COR-L47 (cell line): ENCODE measurements around the gene VCP.
"Not testable (repeated sequence)": the region's sequence is repeated elsewhere in the genome, so short reads cannot be mapped to it uniquely, and the experiment has no call there.

ENCODE experiments used
- DNase-seq: peaks from one replicate; lab custom pipeline; 2025; lab: John Stamatoyannopoulos, UW

The VCP gene

DNA sequence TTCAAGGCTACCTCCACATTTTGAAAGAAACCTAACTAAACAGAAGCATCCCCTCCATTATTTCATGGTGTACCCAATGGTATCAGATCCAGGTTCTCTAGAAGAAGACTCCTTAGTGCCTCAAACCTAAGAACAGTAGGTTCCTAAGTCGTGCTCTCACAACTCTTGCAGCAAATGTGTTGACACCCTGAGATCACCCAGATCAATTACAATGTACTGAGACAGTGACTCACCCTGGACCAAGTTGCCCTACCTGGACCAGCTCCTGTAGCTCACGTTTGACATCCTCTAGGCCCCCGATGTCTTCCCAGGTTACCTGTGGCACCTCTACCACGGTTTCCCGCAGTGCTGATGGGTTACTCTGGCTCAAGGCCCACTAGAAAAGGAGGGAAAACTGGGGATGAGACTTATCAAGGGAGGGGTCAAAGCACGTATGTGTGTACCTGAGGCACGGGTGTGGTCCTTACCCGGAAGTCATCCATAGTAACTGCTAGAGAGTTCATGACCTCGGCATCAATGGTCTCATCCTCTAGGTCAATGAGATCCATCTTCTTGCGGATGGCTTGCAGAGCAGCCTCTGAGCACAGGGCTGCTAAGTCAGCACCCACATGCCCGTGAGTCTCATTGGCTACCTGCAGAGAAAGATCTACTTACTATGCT lies 11.7 kb downstream of the VCP start:
- no peak for DNase-seq

DNA sequence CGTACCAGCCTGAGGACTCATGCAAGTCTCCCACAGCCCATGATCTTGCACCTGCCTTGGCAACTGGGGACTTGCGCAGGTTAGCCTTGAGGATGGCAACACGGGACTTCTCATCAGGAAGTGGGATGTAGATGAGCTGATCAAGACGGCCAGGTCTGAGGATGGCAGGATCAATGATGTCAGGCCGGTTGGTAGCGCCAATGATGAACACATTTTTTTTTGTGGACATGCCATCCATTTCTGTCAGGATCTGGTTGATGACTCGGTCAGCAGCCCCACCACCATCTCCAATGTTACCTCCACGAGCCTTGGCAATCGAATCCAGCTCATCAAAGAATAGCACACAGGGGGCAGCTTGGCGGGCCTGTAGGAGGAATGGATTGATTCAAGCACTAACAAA lies 13.0 kb downstream of the VCP start:
- DNase-seq: no peak

DNA sequence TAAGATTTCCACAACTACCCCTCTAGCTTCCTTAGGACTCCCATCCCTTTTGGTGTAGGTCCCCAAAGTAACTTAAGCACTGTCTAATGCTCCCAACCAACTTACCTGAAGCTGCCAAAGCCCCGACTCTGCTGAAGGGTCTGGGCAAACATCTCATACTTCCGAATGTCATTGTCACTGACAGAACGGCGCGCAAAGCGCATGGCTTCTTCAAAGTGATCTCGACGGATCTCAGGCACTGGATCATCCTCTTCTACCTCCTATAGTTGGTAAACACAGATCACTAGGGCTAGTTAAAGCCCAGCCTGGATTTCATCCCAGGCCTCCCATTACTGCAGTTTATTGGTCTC lies 15.2 kb downstream of the VCP start:
- no peak for DNase-seq

DNA sequence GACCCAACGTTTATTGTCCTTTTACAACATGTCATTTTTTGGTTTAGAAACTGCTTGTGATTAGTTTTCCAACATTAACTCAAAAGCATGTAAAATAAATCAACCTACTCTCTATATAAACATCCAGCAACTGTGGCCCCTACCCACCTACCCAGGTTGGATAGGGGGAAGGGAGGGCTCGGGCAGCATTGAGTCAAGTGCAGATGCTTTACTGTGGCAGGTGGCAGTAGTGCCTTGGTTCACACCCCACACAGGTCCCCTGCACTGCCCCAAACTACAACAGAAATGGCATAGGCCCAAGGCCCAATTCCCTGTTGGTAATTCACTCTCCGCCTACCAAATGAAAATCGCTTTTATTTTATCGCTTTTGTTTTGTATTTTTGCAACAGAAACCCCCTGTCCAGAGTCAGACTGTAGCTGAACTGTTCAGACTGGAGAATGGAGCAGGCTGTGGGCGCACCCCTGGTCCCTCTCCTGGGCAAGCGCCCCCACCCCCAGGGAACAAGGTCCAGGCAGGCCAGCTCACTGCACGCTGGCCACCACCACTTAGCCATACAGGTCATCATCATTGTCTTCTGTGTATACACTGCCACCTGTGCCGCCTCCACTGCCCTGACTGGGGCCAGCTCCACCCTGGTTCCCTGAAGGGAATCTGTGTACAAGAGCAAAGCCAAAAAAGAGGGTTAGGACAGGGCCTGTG lies 15.7 kb downstream of the VCP start:
- no peak for DNase-seq

DNA sequence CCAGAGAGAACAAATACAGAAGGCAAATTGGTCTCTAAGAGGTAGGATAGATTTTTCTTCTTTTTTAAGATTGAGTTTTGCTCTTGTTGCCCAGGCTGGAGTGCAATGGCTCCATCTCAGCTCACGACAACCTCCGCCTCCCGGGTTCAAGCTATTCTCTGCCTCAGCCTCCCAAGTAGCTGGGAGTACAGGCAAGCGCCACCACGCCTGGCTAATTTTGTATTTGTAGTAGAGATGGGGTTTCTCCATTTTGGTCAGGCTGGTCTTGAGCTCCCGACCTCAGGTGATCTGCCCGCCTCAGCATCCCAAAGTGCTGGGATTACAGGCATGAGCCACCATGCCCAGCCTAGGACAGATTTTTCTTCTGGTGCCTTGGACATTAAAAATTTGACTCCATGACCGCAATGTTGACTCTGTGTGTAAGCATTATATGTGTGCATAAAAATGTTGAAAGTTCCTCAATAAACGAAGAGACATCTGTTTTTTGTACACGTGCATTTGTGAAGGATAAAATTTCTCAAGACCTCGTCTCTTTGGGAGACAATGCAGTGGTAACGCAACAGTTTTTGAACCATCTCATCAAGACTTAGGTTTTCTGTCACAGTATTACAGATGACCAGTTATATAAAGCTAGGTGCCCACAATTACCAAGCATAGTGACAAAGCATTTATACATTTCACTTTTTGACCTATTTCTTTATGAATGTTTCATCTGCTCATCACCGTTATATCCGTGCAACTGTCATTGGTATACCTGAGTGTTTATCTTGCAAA lies 17.4 kb downstream of the VCP start:
- DNase-seq: no peak

DNA sequence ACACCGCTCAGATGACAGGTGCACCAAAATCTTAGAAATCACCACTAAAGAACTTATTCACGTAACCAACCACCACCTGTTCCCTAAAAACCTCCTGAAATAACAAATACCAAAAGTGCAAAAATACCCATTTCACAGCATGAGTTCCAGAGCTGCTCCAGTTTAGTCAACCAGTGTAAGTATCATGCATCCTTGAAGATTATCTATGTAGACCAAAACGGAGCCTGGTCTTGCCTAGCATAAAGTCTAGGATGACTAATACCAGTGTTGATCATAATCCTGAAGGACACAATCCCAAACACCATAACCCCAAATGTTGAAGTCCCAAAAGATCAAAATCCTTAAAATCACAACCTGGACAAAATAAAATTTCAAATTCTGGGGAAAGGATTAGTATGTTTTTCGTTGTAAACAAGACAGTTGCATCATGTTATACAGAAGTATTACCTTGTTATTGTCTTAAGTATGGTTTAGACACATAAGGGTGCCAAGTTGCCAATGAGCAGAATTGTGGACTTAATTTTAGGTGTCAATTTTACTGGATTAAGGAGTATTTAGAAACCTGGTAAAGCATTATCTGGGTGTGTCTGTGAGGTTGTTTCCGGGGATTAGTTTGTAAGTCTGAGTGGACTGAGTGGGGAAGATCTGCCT lies 18.1 kb downstream of the VCP start:
- no peak for DNase-seq

DNA sequence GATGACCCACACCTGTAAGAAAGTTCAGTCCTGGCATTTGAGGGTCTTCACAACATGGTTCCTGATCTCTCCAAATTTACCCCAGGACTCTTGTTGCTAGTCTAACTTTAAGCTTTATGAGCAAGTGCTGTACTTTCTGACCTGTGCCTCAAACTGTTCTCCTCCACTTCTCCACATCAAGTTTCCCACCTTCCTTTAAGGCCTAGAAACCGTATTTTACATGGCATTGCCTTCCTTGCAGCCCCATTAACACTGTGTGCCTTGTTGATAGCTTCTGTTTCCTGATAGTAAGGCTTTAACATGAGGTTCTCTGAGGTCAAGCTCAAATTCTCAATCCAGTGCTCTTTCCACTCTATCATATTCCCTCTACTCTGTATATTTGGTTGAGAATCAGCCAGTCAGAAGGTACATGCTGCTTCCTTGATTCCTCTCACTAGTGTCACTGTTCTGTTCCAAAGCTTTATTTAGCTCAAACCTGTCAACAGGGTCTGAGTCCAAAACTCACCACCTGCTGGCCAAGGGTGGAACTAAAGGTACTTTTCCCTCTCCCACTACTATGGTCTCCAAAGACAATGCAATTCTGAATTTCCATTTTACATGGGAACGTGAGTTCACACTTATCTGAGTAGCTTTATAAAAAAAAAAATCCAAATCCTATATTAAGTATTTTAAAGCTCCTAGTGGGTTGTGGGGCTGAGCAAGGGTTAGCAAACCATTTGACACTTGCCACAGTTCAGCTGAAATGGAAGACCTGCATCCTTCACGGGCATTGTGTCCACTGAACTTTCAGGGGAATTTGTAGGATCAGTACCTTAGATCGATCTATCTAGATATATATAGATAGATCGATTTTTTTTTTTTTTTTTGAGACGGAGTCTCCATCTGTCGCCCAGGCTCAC lies 21.1 kb downstream of the VCP start:
- peak; percentile 45 for DNase-seq

DNA sequence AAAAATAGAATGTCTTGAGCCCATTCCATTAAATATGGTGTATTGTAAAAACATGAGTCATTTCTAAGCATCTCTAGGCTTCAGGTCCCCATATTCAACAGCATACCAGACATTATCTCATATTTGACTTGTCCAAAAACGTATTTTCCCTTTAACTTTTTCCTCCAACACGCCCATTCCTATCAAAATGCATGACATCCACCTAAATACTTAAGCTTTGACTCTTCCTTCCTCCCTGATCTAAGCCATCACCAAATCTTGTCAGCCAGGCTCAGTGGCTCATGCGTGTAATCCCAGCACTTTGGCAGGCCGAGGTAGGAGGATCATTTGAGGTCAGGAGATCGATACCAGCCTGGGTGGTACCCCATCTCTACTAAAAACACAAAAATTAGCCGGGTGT lies 23.9 kb downstream of the VCP start:
- DNase-seq: no peak

DNA sequence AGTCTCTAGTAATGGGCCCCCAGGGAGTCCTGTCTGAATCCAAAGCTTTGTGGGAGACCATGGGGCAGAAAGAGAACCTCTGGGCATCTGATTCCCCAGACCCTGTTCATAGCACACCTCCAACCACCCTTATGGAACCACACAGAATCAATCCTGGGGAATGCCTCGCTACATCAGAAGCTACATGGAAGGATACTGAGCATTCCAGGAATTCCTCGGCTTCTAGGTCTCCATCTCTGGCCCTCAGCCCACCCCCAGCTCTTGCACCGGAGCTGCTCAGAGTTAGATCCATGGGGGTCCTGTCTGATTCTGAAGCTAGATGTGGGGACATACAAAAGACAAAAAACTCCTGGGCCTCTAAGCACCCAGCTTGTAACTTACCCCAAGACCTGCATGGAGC lies 28.4 kb downstream of the VCP start:
- no peak for DNase-seq

DNA sequence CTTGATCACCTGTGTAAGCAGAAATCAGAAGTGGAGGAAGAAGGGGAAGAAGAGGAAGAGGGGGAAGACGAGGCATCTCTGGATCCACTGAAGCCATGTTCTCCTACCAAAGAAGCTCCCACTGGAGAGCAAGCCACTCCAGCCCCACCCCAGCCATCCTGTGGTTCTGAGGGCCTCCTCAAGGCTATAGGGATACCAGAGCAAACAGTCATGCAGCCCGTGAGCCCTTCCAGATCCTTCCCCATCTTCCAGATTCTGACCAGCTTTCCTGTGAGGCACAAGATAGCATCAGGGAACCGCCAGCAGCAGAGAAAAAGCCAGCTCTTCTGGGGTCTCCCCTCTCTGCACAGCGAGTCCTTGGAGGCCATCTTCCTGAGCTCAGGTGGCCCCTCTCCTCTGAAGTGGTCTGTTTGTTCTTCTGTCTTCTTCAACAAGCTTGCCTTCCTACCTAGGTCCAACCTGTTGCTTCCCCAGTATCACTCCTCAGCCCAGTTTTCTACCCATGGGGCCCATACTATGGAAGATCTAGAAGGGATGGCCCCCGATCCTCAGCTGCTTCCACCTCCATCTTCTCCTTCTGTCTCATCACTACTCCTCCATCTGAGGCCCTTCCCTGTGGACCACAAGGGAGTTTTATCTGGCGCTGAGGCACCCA lies 29.4 kb downstream of the VCP start:
- DNase-seq: no peak

DNA sequence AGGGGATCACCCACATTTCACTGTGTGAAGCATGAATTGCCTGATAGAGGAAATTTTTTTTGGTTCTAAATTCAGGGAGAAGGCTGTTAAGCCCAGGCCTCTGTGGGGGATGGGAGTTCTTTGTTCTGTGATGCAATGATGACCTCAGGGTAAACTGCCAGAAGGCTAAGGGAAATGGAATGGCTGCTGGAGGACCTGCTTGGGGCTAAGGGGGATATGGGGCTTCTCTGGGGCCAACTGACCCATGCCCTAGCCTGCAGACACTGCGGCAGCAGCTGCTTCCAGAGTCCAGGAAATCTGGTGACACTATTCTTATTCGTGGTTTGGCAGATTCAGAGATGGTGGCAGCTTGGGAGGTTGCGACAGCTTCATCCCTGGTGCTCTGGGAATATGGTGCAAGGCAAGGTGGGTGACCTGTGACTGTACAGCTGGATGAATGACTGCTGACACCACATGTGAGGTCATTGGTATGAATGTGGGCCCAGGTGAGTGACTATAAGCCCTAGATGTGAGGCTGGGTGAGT lies 30.3 kb downstream of the VCP start:
- DNase-seq: no peak

DNA sequence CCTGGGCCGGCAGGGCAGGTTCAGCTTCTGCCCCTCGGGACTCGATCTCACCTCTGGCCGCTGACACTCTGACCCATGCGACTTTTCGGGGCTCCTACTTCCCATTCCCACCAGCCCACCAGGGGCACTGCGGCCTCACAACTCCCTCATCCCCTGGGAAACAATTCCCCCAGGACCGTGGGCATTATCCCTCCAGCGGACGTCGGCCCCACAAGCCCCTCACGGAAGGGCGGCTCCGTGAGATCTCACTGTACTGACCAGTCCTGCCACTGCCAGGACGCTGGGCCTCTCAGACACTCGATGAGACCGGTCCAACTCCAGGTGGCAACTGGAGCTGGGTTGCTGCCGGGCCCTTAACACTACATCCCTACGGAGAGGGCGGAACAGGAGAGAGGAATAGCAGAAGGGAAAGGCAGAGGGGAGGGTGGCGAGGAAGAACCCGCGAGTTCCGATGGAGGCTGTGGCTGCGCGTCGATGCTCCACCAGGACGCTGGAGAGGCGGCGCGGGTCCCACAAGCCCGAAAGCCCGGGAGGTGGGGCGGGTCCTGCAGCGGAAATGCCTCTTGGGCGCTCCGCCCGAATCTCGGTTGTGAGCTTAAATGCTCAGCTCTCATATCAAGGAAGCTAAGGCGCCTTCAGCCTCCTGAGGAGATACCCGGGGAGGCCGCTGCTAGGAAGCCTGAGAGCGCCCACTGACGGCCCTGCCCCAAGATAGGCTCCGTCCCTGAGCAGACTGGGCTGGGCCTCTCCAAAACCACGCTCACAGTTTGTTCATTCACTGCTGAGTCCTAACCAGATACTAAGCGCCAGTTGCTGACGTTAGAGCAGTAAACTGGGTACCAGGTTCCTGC lies 36.3 kb downstream of the VCP start:
- no peak for DNase-seq

DNA sequence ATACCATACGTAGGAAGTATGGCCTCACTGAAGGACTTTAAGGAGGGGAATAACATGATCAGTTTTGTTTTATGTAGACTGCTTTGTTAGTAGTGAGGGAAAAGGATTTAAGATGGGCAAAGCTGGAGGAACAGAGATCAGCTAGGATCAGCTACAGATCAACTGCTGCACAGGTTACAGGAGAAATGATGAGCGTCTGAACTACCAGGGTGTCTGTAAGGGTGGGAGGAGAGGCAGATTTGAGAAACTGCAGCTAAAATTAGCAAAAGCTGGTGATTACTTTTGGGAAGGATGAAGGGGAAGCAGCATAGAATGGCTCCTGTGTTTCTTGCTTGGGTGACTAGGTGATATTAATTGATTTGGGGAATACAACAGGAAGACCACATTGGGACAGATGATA lies 39.3 kb downstream of the VCP start:
- DNase-seq: no peak

DNA sequence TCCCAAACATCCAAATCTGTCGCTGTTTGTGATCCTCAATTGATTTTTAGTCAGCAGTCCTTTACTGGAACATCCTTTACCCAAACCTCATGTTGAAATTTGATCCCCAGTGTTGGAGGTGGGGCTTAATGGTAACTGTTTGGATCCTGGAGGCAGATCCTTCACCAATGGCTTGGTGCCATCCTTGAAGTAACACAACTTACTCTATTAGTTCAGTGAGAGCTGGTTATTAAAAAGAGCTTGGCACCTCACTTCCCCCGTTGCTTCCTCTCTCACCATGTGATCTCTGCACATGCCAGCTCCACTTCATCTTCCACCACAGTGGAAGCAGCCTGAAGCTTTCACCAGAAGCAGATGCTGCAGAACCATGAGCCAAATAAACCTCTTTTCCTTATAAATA lies 42.6 kb downstream of the VCP start:
- DNase-seq: no peak

DNA sequence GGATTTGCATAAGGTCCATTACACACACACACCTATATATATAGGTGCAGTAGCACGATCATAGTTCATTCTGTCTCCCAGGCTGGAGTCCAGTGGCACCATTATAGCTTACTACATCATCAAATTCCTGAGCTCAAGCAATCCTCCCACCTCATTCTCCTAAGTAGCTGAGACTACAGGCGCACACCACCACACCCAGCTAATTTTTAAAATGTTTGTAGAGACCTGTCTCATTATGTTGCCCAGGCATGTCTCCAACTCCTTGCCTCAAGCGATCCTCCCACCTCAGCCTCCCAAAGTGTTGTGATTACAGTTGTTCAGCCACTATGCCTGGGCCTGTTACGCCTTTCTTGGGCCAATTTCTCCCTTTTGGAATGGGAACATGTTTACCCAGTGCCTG lies 43.2 kb downstream of the VCP start:
- no peak for DNase-seq

DNA sequence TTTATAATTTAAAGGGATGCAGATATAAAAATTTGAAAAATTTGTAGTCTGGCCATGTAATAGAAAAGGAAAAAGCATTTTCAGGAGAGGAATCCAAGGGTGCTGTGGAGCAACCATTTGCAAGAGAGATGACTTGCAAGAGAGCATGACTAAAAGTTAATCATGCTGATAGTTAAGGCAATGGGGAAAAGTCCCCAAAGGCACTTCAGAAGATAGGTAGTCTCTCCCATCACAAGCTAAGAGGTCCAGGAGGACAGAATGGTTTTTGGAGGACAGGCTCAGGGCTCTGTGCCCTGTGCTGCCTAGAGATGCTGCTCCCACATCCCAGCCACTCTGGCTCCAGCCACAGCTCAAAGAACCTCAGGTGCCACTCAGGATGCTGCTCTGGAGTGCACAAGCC lies 44.1 kb downstream of the VCP start:
- no peak for DNase-seq

DNA sequence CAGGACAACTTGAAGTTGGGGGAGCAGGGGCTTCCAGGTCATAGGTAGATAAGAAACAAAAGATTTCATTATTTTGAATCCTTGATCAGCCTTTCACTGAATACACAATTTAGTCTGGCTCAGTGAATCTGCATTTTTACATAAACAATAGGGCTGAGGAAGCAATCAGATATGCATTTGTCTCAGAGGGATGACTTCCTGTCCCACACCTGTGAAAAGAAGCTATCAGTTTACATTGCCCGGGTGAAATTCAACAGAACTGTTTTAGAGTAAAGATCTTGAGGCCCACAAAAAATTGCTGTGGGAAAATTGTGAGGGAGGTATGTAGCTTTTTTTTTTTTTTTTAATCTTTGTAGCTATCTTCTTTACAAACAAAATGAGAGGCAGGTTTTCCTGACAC lies 44.6 kb downstream of the VCP start:
- DNase-seq: no peak

DNA sequence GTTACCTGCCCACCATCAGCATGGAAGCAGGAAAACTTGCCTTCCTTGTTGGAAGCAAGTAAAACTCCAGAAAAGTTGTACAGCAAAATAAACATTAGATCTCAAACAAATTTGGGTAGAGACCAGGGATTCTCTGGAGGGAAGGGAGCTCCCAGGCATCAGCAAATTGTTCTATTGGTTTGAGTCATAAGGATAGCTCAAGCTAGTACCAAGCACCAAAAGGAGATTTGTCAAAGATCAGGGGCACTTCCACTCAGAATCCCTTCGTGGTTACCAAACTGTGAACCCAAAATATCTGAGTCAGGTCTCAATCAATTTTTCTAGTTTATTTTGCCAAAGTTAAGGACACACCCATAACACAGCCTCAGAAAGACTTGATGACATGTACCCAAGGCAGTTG lies 45.1 kb downstream of the VCP start:
- no peak for DNase-seq

DNA sequence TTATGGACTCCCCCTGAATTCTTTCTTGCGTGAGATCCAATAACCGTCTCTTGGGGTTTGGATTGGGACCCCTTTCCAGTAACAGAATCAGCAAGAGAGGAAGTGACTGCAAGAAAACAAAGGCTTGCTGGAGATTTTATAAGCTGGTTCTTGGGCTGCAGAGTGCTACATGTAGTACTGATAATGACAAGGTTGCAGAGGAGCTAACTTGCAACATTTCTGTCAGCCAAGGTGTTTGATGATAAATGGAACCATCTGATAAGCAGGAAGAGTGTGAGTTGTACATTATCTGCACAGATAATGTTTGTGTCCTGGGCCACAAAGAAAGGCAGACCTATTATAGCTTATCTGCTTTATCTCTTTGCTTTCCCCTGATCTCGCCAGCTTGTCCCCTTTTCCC lies 45.8 kb downstream of the VCP start:
- DNase-seq: no peak

DNA sequence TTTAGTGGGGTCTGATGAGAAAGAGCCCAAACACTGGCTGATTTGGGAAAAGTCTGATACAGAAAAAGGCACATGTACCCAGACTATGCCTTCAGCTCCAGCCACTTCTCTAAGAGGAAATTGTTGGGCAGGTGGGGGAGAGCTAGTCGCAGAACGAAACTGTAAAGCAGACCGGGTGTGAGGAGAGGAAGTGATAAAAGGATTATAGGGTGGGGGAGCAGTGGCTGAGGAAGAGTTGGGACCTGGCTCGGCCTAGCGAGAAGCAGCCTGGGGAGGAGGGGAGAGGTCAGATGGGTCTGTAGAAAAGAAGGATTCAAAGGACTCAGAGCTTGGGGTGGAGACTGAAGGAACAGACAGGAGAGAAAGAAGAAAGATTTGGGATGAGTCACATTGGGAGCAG lies 49.0 kb downstream of the VCP start:
- not testable (repeated sequence) for DNase-seq
